Mucosa of descending colon (tissue), 3 donors: ENCODE results near the gene ANKRD62. TPM values are rescaled to one million over a fixed set of nuclear protein-coding genes. Genes with fewer than 3 reads are reported as not detected.

Experiments
- ATAC-seq: fragments of 200-7000 bp; cut with Tn5 transposase; one replicate; pipeline ENCODE4 v1.9.1; 2020; ENCODE audit warnings: mild to moderate bottlenecking, moderate library complexity
- DNase-seq, 3 donors: peaks; one replicate each; pipeline ENCODE4 v3.0.0-alpha.2; 2020
- H3K36me3 ChIP-seq: fragments of 200-600 bp; one replicate; pipeline ENCODE4 v1.8.0; 2021; ENCODE audit warnings: low read depth, mild to moderate bottlenecking
- H3K4me1 ChIP-seq: fragments of 200-600 bp; one replicate; pipeline ENCODE4 v1.8.0; 2021; ENCODE audit warnings: low read depth, mild to moderate bottlenecking
- H3K4me3 ChIP-seq: fragments of 200-600 bp; one replicate; pipeline ENCODE4 v1.8.0; 2021; ENCODE audit warnings: mild to moderate bottlenecking
- H3K9me3 ChIP-seq: fragments of 200-600 bp; one replicate; pipeline ENCODE4 v1.8.0; 2021; ENCODE audit warnings: mild to moderate bottlenecking
- intact Hi-C, 2 donors: fragments of 100-400 bp; cut with DNase I in 1 of 2; cut with micrococcal nuclease in 1 of 2; formaldehyde crosslinking; loops; one replicate each; pipeline versions ENCODE4 v1.11.0 to v1.11.1; 2022; cut with DNase I, micrococcal nuclease
- total RNA-seq, 3 donors: library from RNA; stranded (reverse); fragmentation: NEBNext Ultra II Directional in 2 of 3; extraction: Animal tissue kit (Norgen Biotek cat#: 25700) in 2 of 3; gene quantifications; one replicate each; pipeline versions ENCODE4 v1.2.1 to v1.2.4, GENCODE V29; 2021 to 2023
- TF ChIP-seq, protein P1 (sequence below): fragments of 200-600 bp; IDR thresholded peaks from one replicate; pipeline ENCODE4 v1.8.0; 2022; ENCODE audit warnings: antibody characterized with exemption, mild to moderate bottlenecking
- donor health status: DM: no; HTN: no; CAD: no; lungs with moderate emphysema.
- donor health status: DM: no; HTN: no; CAD: no.
- donor health status: DM: no; HTN: yes; CAD: no.

ANKRD62 gene
- total RNA-seq, 3 donors from 2014 or later = 0.17 to 1.8 TPM; not detected in 1

DNA sequence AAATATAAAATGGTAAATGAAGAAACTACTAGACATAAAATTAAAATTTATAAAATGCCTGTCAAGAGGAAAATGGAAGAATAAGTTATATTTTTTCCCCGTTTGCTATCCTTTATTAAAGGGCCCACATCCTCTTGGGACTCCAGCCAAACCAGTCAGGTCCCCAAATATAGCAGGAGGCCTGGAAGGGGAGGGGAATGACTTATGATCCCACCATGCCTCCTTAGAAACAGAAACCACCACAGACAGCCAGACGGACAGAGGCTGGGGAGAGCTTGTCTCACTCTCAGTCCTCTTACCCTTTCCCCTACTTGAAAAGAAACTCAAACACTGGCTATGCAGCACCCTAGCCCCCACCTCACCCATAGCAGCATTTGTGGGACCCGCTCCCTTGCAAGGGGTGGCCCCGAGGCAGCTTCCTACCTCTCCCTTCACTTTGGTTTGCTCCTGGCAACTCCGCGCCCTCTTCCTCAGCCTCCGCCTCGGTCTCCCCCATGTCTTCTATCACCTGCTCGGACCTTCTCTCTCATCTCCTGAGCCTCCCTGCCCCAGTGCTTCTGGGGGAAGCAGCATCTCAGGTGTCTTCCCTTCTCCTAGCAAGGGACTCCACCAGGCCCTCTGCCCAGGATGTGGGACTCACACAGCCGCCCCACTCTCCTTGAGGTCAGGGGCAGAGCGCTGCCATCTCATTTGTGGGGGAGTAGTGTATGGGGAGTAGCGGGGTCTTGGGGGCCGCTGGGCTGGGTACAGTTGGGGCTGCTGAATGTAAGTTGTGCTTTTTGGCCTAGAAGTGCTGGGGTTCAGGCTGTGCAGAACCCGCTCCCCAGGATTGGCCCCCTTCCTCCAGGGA, 37.4 kb upstream of the ANKRD62 start:
- no peak overlapping the region for H3K4me3 ChIP-seq
- H3K36me3 ChIP-seq = no peaks in the 10 kb centered on the region
- no peaks in the 10 kb centered on the region for H3K9me3 ChIP-seq
- H3K4me1 ChIP-seq = no peaks in the 10 kb centered on the region
- no peak for ATAC-seq
- TF ChIP-seq, protein P1, sequence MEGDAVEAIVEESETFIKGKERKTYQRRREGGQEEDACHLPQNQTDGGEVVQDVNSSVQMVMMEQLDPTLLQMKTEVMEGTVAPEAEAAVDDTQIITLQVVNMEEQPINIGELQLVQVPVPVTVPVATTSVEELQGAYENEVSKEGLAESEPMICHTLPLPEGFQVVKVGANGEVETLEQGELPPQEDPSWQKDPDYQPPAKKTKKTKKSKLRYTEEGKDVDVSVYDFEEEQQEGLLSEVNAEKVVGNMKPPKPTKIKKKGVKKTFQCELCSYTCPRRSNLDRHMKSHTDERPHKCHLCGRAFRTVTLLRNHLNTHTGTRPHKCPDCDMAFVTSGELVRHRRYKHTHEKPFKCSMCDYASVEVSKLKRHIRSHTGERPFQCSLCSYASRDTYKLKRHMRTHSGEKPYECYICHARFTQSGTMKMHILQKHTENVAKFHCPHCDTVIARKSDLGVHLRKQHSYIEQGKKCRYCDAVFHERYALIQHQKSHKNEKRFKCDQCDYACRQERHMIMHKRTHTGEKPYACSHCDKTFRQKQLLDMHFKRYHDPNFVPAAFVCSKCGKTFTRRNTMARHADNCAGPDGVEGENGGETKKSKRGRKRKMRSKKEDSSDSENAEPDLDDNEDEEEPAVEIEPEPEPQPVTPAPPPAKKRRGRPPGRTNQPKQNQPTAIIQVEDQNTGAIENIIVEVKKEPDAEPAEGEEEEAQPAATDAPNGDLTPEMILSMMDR = no peak
- intact Hi-C loops = no loop called here
- peak in 1 of 3 donors; percentile 33 for DNase-seq

DNA sequence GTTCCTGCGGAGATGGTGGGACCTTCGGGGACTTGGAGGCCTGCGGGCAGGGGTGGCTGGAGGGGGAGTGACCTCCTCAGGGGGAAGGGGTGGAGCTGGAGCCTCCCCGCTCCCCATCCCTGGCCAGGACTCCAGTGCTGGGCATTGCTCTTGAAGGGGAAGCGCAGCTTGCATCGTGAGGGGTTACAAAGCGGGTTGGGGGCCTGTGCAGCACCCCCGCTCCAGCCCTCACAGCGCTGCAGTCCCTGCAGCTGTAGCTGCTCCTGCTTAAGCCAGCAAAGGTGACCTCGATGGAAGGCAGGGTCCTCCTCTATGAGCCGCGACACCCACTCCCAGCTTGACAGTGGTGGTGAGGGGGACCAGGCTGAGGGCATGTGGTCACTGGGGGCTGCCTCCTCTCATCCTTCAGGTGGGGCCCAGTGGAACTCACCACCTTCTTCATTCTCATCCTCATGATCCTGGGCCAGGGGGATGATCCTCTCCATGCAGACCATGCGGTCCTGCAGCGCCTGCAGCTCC, 36.7 kb upstream of the ANKRD62 start:
- Histone ChIP-seq H3K4me3 (no peak overlapping the region), H3K4me1 (no peaks in the 10 kb centered on the region), H3K36me3 (no peaks in the 10 kb centered on the region), H3K9me3 (no peaks in the 10 kb centered on the region)
- intact Hi-C loops = no loop called here
- TF ChIP-seq, protein P1 = no peak
- no peak for ATAC-seq
- DNase-seq = peak in 1 of 3 donors; percentile 27

DNA sequence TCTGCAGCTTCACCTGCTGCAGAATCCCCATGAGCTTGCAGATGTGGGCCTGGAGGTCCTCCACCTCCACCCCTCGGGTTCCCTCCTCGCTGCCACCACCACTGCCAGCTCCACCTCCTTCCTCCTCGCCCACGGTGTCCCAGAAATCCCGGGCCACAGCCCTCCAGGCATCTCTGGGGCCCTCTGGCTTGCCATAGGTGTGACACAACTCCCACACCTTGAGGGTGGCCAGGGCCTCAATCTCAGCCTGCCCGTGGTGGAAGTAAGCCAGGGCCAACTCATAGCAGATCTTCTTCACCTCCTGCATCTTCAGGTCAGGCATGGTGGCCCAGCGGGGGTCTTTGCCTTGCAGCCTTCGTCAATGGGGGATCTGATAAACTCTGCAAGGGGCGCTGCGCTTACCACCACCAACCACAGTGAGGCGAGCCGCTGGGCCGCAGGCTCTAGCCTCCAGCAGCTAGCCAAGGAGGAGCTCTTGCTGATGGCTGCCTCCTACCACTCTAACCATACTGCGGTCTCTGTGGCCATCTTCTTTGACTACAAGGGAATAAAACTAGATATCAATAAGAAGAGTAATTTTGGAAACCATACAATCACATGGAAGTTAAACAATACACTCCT, 36.1 kb upstream of the ANKRD62 start:
- Histone ChIP-seq H3K9me3 (no peaks in the 10 kb centered on the region), H3K36me3 (no peaks in the 10 kb centered on the region), H3K4me3 (no peak overlapping the region), H3K4me1 (no peaks in the 10 kb centered on the region)
- intact Hi-C loops = no loop called here
- TF ChIP-seq, protein P1 = no peak
- DNase-seq = peak in 1 of 3 donors; percentile 26
- no peak for ATAC-seq

DNA sequence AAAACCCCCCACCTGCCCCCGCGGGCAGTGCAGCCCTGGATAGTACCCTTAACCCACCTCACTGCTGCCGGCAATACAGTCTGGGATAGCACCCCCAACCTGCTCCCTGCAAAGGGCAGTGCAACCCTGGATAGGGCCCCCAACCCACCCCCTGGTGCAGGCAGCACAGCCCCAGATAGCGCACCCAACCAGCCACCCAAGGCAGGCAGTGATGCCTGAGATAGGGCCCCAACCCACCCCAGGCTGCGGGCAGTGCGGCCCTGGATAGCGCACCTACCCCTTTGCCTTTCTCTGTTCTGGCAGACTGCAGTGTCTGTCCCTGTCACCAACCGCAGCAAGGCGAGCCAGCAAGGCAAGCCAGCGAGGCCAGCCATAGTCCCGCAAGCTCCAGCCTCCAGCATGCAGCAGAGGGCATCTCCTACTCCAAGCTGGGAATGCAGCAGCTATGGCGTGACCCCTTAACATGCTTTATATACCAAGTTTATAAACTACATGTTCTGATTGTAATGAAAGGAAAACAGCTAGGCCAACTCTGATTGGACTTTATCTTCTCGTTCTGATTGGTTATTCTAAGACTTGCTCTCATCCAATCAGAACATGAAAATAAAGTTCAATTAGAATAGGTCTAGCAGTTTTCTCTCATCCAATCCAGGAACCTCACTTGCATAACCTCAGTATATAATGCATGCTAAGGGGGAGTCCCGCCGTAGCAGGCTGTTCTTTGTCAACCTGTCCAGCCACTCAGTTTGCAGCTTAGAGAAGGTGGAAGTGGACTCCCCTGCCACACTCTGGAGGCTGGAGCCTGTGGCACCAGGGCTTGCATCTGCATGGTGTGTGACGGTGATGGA, 34.1 kb upstream of the ANKRD62 start:
- Histone ChIP-seq H3K9me3 (no peaks in the 10 kb centered on the region), H3K36me3 (no peaks in the 10 kb centered on the region), H3K4me3 (no peak overlapping the region), H3K4me1 (no peaks in the 10 kb centered on the region)
- intact Hi-C loops = no loop called here
- TF ChIP-seq, protein P1 = no peak
- ATAC-seq (no peak), DNase-seq (peak in 1 of 3 donors; percentile 36)

DNA sequence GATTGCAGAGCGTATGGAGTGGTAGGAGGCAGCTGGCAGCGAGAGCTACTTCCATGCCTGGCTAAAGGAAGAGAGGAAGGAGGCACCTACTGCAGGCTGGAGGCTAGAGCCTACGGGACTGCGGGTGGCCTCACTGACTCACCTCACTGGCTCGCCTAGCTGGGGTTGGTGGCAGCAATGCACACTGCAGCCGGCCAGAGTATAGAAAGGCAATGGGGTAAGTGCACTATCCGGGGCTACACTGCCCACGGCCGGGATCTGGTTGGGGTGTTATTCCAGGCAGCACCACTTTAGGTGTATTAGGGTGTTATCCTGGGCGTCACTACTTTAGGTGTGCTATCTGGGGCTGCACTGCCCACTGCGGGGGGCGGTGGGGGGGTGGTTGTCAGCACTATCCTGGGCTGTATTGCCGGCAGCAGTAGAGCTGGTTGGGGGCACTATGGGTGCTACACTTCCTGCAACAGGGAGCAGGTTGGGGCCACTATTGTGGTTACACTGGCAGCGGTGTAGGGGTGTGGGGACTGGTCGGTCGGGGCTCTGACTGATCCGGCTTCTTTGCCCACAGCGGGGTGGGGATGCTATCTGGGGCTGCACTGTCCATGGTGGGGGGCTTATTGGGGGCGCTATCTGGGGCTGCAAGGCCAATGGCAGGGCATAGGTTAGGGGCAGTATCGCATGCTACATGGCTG, 33.3 kb upstream of the ANKRD62 start:
- TF ChIP-seq, protein P1 = no peak
- ATAC-seq = no peak
- Histone ChIP-seq H3K36me3 (no peaks in the 10 kb centered on the region), H3K4me1 (no peaks in the 10 kb centered on the region), H3K9me3 (no peaks in the 10 kb centered on the region), H3K4me3 (no peak overlapping the region)
- peak in 1 of 3 donors; percentile 48 for DNase-seq
- intact Hi-C loops = no loop called here
